ENCODE data around the gene MYBL2.
A peak's percentile ranks its signal among the peaks of the same experiment; 100 is the strongest.

Gene MYBL2

GRCh38 chr20:43737925-43738324 lies 71.0 kb downstream of the MYBL2 start:
- ChIA-PET POLR2A (interaction anchor here (0.8 kb wide), 1 partner anchor 399 kb away, joined by 8 read pairs; no protein-coding TSS in a partner anchor), CTCF (interaction anchor here (0.5 to 1.8 kb wide), 5 partner anchors 12 to 1050 kb away, joined by 3 to 10 read pairs (median 3); no protein-coding TSS in a partner anchor)
- Histone ChIP-seq H3K36me3 (ENCODE audit: control insufficient read depth in 2 of 2, insufficient read depth in 1 of 2, low read length in 2 of 2) (no peaks in the 10 kb centered on the region), H3K4me1 (ENCODE audit: control insufficient read depth, insufficient read depth, low read length) (no peaks in the 10 kb centered on the region), H3K27ac (ENCODE audit: extremely low read depth, low read depth, low read length) (no peak overlapping the region), H3K9me3 (ENCODE audit: control insufficient read depth, insufficient read depth, low read depth, low read length) (no peaks in the 10 kb centered on the region), H3K4me3 (ENCODE audit: low read depth, low read length) (no peak overlapping the region)
- TF ChIP-seq ZNF335 (tag by site-specific recombination; conservative IDR thresholded peaks at IDR 0.05) = no peak
- no peak for TF ChIP-seq PBX3 (CRISPR knock-in tag; IDR thresholded peaks at IDR 0.05)
- no peak for TF ChIP-seq ZFP37 (tag by site-specific recombination; IDR thresholded peaks at IDR 0.05)
- TF ChIP-seq ZNF184 (tag by site-specific recombination; IDR thresholded peaks at IDR 0.05) = no peak
- no peak for TF ChIP-seq KLF1 (tag by site-specific recombination; IDR thresholded peaks at IDR 0.05)
- no peak for TF ChIP-seq MYNN (tag by site-specific recombination; IDR thresholded peaks at IDR 0.05; ENCODE audit: borderline replicate concordance)
- TF ChIP-seq ZNF280D (tag by site-specific recombination; IDR thresholded peaks at IDR 0.05) = no peak
- no peak for TF ChIP-seq ZXDB (tag by site-specific recombination; IDR thresholded peaks at IDR 0.05)
- no peak for TF ChIP-seq ZNF518A (tag by site-specific recombination; conservative IDR thresholded peaks at IDR 0.05; ENCODE audit: low read depth)
- TF ChIP-seq ZNF624 (tag by site-specific recombination; IDR thresholded peaks at IDR 0.05) = no peak
- TF ChIP-seq ZBTB8A (tag by site-specific recombination; IDR thresholded peaks at IDR 0.05) = no peak
- no peak for TF ChIP-seq ZNF341 (tag by site-specific recombination; IDR thresholded peaks at IDR 0.05; ENCODE audit: low read depth)
- no peak for TF ChIP-seq ZNF132 (tag by site-specific recombination; IDR thresholded peaks at IDR 0.05; ENCODE audit: borderline replicate concordance)

GRCh38 chr20:43739148-43739749 lies 72.3 kb downstream of the MYBL2 start:
- TF ChIP-seq ZNF221 (tag by site-specific recombination; IDR thresholded peaks at IDR 0.05; ENCODE audit: borderline replicate concordance) (no peak), PRDM10 (tag by site-specific recombination; IDR thresholded peaks at IDR 0.05) (peak; percentile 20; the same call in 1 of the 2 replicates)
- POLR2A ChIA-PET = no interaction called here
- no peaks in the 10 kb centered on the region for H3K4me1 ChIP-seq (ENCODE audit: control insufficient read depth, insufficient read depth, low read length)
- CTCF ChIA-PET = interaction anchor here (0.8 kb wide), 1 partner anchor 11 kb away, joined by 3 read pairs; no protein-coding TSS in a partner anchor
- no peak overlapping the region for H3K27ac ChIP-seq (ENCODE audit: extremely low read depth, low read depth, low read length)
- H3K9me3 ChIP-seq (ENCODE audit: control insufficient read depth, insufficient read depth, low read depth, low read length) = no peaks in the 10 kb centered on the region
- no peaks in the 10 kb centered on the region for H3K36me3 ChIP-seq (ENCODE audit: control insufficient read depth in 2 of 2, insufficient read depth in 1 of 2, low read length in 2 of 2)
- no peak overlapping the region for H3K4me3 ChIP-seq (ENCODE audit: low read depth, low read length)
